Occipital lobe (tissue), 2 donors: ENCODE data around the gene DMAC2L. TPM values are rescaled to one million over a fixed set of nuclear protein-coding genes. Genes with fewer than 3 reads are reported as not detected.

Experiments used
- small RNA-seq: library from RNA; depleted of rRNA; stranded (forward); fragments of <200 nt; gene quantifications from one replicate; pipeline ENCODE3, GENCODE V24; 2014
- total RNA-seq: library from RNA; depleted of rRNA; stranded (reverse); fragments of >200 nt; gene quantifications from one replicate; pipeline ENCODE4 v1.2.3, GENCODE V29; 2014

DMAC2L gene
- total RNA-seq, 1 donor from 2014 or later = 15.9 TPM

Small RNA genes lying within 50 kb of the gene (small RNA-seq; reads per million reads assigned to genes)
- gene MIR4504 = not detected

Other genes with a start within 250 kb of the DMAC2L start
- 12.0 TPM for gene VCPKMT, start 195.8 kb upstream of the DMAC2L start, total RNA-seq
- gene SOS2, start 80.7 kb upstream of the DMAC2L start, total RNA-seq = 83.6 TPM
- 18.6 TPM for gene L2HGDH, start 95 bp upstream of the DMAC2L start, total RNA-seq
- 17.5 TPM for gene CDKL1, start 84.6 kb downstream of the DMAC2L start, total RNA-seq
- gene MAP4K5, start 220.2 kb downstream of the DMAC2L start, total RNA-seq = 148 TPM
- gene ATL1, start 247.8 kb downstream of the DMAC2L start, total RNA-seq = 99.8 TPM